ACHN (cell line): ENCODE data around the gene DGKG.
A peak's percentile ranks its signal among the peaks of the same experiment; 100 is the strongest.

Experiments
- DNase-seq: peaks from one replicate; pipeline ENCODE4 v3.0.0-alpha.2; 2015
- in situ Hi-C: cut with HindIII; loops from 2 replicates; pipeline ENCODE4 v1.10.0; 2017; ENCODE audit warnings: low sequenced_read_pairs, low pct_ligation_motif_present, low pct_unique_long_range_greater_than_20kb

Gene DGKG

GRCh38 chr3:186198442-186198841 lies 163.6 kb downstream of the DGKG start:
- no peak for DNase-seq
- in situ Hi-C loops, result no loop called here

GRCh38 chr3:186194451-186194811 lies 167.6 kb downstream of the DGKG start:
- DNase-seq, result no peak
- in situ Hi-C loops, result no loop called here

GRCh38 chr3:186193534-186194450 lies 168.2 kb downstream of the DGKG start:
- in situ Hi-C loops, result no loop called here
- no peak for DNase-seq

GRCh38 chr3:186192823-186193222 lies 169.2 kb downstream of the DGKG start:
- in situ Hi-C loops, result no loop called here
- no peak for DNase-seq

GRCh38 chr3:186189492-186189891 lies 172.5 kb downstream of the DGKG start:
- in situ Hi-C loops, result no loop called here
- DNase-seq, result no peak

- in situ Hi-C loops, result no loop called here
- no peak for DNase-seq
Measured at GRCh38 chr3:186187401-186188275, 174.4 kb downstream of the DGKG start.

GRCh38 chr3:186185194-186185787 lies 176.7 kb downstream of the DGKG start:
- DNase-seq, result no peak
- in situ Hi-C loops, result no loop called here

GRCh38 chr3:186184021-186184420 lies 178.0 kb downstream of the DGKG start:
- in situ Hi-C loops, result no loop called here
- no peak for DNase-seq

- DNase-seq, result no peak
- in situ Hi-C loops, result no loop called here
Measured at GRCh38 chr3:186182850-186183249, 179.2 kb downstream of the DGKG start.

- in situ Hi-C loops, result no loop called here
- no peak for DNase-seq
Measured at GRCh38 chr3:186181901-186182300, 180.1 kb downstream of the DGKG start.

GRCh38 chr3:186180891-186181481 lies 181.0 kb downstream of the DGKG start:
- DNase-seq, result no peak
- in situ Hi-C loops, result no loop called here

- DNase-seq, result no peak
- in situ Hi-C loops, result no loop called here
Measured at GRCh38 chr3:186180151-186180550, 181.9 kb downstream of the DGKG start.

- no peak for DNase-seq
- in situ Hi-C loops, result no loop called here
Measured at GRCh38 chr3:186178412-186178811, 183.6 kb downstream of the DGKG start.

- in situ Hi-C loops, result no loop called here
- no peak for DNase-seq
Measured at GRCh38 chr3:186176373-186176990, 185.6 kb downstream of the DGKG start.

GRCh38 chr3:186173224-186173815 lies 188.7 kb downstream of the DGKG start:
- DNase-seq, result no peak
- in situ Hi-C loops, result no loop called here

GRCh38 chr3:186172353-186172752 lies 189.7 kb downstream of the DGKG start:
- DNase-seq, result no peak
- in situ Hi-C loops, result no loop called here

GRCh38 chr3:186171521-186171920 lies 190.5 kb downstream of the DGKG start:
- in situ Hi-C loops, result no loop called here
- DNase-seq, result no peak

GRCh38 chr3:186170516-186170915 lies 191.5 kb downstream of the DGKG start:
- peak; percentile 3 for DNase-seq
- in situ Hi-C loops, result no loop called here
